Transverse colon (tissue), 4 donors: Measurements from ENCODE around the gene CPHXL2. TPM values are rescaled to one million over a fixed set of nuclear protein-coding genes. Genes with fewer than 3 reads are reported as not detected.

ENCODE experiments used
- DNase-seq: peaks from one replicate; pipeline ENCODE4 v3.0.0-alpha.2; 2019
- H3K27ac ChIP-seq, 4 donors: fragments of 200-600 bp; sonication (generic); 2 replicates each; pipeline ENCODE4 v1.5.1; 2016 to 2018; ENCODE audit warnings: inconsistent platforms in 4 of 4
- H3K27me3 ChIP-seq: fragments of 200-600 bp; sonication (generic); 2 replicates; pipeline ENCODE4 v1.5.1; 2017; ENCODE audit warnings: inconsistent platforms
- H3K36me3 ChIP-seq, 4 donors: fragments of 200-600 bp; sonication (generic); 2 replicates each; pipeline ENCODE4 v1.5.1; 2017 to 2019; ENCODE audit warnings: inconsistent platforms in 4 of 4
- H3K4me1 ChIP-seq, 4 donors: fragments of 200-600 bp; sonication (generic); 2 replicates each; pipeline ENCODE4 v1.5.1; 2017 to 2020; ENCODE audit warnings: inconsistent platforms in 4 of 4
- H3K4me3 ChIP-seq, 4 donors: fragments of 200-600 bp; sonication (generic); 1 replicate in 1 of 4; 2 replicates in 3 of 4; pipeline versions ENCODE4 v1.5.1 to v1.6.1; 2017 to 2019; ENCODE audit warnings: inconsistent platforms in 4 of 4
- H3K9me3 ChIP-seq, 2 donors: fragments of 200-600 bp; sonication (generic); 2 replicates each; pipeline ENCODE4 v1.5.1; 2017 to 2019; ENCODE audit warnings: inconsistent platforms in 2 of 2
- EP300 ChIP-seq: sonication (generic); formaldehyde crosslinking; IDR thresholded peaks from one replicate; pipeline ENCODE4 v1.6.1; 2017; ENCODE audit warnings: antibody characterized with exemption, low read depth
- POLR2A ChIP-seq: fragments of 450-650 bp; IDR thresholded peaks from one replicate; pipeline ENCODE4 v1.6.1; 2016; ENCODE audit warnings: antibody characterized with exemption, mild to moderate bottlenecking, moderate library complexity
- POLR2AphosphoS5 ChIP-seq, 3 donors: sonication (generic); formaldehyde crosslinking; IDR thresholded peaks; one replicate each; pipeline ENCODE4 v1.6.1; 2016; ENCODE audit warnings: antibody characterized with exemption in 3 of 3
- WGBS, 2 donors: methylation state at CpG; one replicate each; pipeline ENCODE4 v1.1.5; 2018; ENCODE audit warnings: low coverage in 1 of 2; 5-methylcytosine and 5-hydroxymethylcytosine counted together
- in situ Hi-C, 4 donors: fragments of 200-750 bp; cut with MboI; loops; one replicate each; pipeline versions ENCODE4 v1.15.0 to v1.15.1; 2017; ENCODE audit warnings: low sequenced_read_pairs in 3 of 4, low pct_ligation_motif_present in 1 of 4, low pct_unique_long_range_greater_than_20kb in 1 of 4
- intact Hi-C: fragments of 100-400 bp; cut with DNase I; formaldehyde crosslinking; loops from one replicate; pipeline ENCODE4 v1.15.1; 2023; ENCODE audit warnings: low total_unique reads
- total RNA-seq, 4 donors: library from RNA; depleted of rRNA; stranded (reverse); fragments of >200 nt; gene quantifications; one replicate each; pipeline ENCODE4 v1.1.0, GENCODE V29; 2016
- TF ChIP-seq, protein P1 (sequence below), 5 experiments: fragments of 200-600 bp in 3 of 5; fragments of 450-650 bp in 2 of 5; sonication (generic) in 3 of 5; IDR thresholded peaks; 1 replicate in 2 of 5; 2 replicates in 3 of 5; pipeline ENCODE4 v1.5.1; 2016 to 2017; ENCODE audit warnings: antibody characterized with exemption in 5 of 5, inconsistent platforms in 3 of 5, mild to moderate bottlenecking in 2 of 5, moderate library complexity in 1 of 5

CPHXL2 gene
- total RNA-seq, 4 donors from 2014 or later = not detected

- Histone ChIP-seq H3K36me3 (no peaks in the 10 kb centered on the region), H3K27me3 (no peaks in the 10 kb centered on the region), H3K27ac (no peak overlapping the region), H3K9me3 (peaks cover 5 to 10% of the 10 kb centered on the region in 2 donors), H3K4me1 (no peaks in the 10 kb centered on the region), H3K4me3 (no peak overlapping the region)
- DNase-seq = no peak
- TF ChIP-seq EP300 = no peak
- no peak for TF ChIP-seq POLR2AphosphoS5 (IDR thresholded peaks at IDR 0.05)
- no peak for TF ChIP-seq POLR2A
- TF ChIP-seq, protein P1, sequence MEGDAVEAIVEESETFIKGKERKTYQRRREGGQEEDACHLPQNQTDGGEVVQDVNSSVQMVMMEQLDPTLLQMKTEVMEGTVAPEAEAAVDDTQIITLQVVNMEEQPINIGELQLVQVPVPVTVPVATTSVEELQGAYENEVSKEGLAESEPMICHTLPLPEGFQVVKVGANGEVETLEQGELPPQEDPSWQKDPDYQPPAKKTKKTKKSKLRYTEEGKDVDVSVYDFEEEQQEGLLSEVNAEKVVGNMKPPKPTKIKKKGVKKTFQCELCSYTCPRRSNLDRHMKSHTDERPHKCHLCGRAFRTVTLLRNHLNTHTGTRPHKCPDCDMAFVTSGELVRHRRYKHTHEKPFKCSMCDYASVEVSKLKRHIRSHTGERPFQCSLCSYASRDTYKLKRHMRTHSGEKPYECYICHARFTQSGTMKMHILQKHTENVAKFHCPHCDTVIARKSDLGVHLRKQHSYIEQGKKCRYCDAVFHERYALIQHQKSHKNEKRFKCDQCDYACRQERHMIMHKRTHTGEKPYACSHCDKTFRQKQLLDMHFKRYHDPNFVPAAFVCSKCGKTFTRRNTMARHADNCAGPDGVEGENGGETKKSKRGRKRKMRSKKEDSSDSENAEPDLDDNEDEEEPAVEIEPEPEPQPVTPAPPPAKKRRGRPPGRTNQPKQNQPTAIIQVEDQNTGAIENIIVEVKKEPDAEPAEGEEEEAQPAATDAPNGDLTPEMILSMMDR (IDR thresholded peaks at IDR 0.05) = no peak
- intact Hi-C loops = no loop called here
- WGBS, 2 donors = 90 to 100% methylated on average over 2 of the region's 2 CpGs
- in situ Hi-C loops = no loop called here
These were observed 33.5 kb upstream of the CPHXL2 start for GRCh38 chr16:75710344-75710743.

GRCh38 chr16:75703306-75703705, 26.5 kb upstream of the CPHXL2 start:
- TF ChIP-seq EP300 = no peak
- TF ChIP-seq, protein P1 (IDR thresholded peaks at IDR 0.05) = no peak
- TF ChIP-seq POLR2A = no peak
- TF ChIP-seq POLR2AphosphoS5 (IDR thresholded peaks at IDR 0.05) = no peak
- intact Hi-C loops = no loop called here
- Histone ChIP-seq H3K27ac (no peak overlapping the region), H3K4me3 (no peak overlapping the region), H3K9me3 (no peaks in the 10 kb centered on the region), H3K27me3 (no peaks in the 10 kb centered on the region), H3K36me3 (no peaks in the 10 kb centered on the region), H3K4me1 (no peaks in the 10 kb centered on the region)
- in situ Hi-C loops = no loop called here
- DNase-seq = no peak
- 86 to 87% methylated on average over 2 to 4 of the region's 4 CpGs for WGBS, 2 donors

GRCh38 chr16:75702242-75702641, 25.4 kb upstream of the CPHXL2 start:
- WGBS, 2 donors = 62 to 83% methylated on average over 1 to 2 of the region's 2 CpGs
- no peak for DNase-seq
- Histone ChIP-seq H3K36me3 (no peaks in the 10 kb centered on the region), H3K9me3 (no peaks in the 10 kb centered on the region), H3K4me3 (no peak overlapping the region), H3K27me3 (no peaks in the 10 kb centered on the region), H3K4me1 (no peaks in the 10 kb centered on the region), H3K27ac (no peak overlapping the region)
- in situ Hi-C loops (no loop called here), intact Hi-C loops (no loop called here)
- no peak for TF ChIP-seq EP300
- TF ChIP-seq POLR2AphosphoS5 (IDR thresholded peaks at IDR 0.05) = no peak
- TF ChIP-seq, protein P1 (IDR thresholded peaks at IDR 0.05) = no peak
- TF ChIP-seq POLR2A = no peak

- no peak for DNase-seq
- no peaks in the 10 kb centered on the region for H3K27me3 ChIP-seq
- intact Hi-C loops = no loop called here
- no peaks in the 10 kb centered on the region for H3K36me3 ChIP-seq
- no peaks in the 10 kb centered on the region for H3K4me1 ChIP-seq
- no peaks in the 10 kb centered on the region for H3K9me3 ChIP-seq
- H3K27ac ChIP-seq = no peak within 1 kb of the TSS
- 79 to 89% methylated on average over 5 of the region's 5 CpGs for WGBS, 2 donors
- no peak within 1 kb of the TSS for H3K4me3 ChIP-seq
- TF ChIP-seq, protein P1 (IDR thresholded peaks at IDR 0.05) = no peak
- TF ChIP-seq EP300 = no peak
- no peak for TF ChIP-seq POLR2A
- no peak for TF ChIP-seq POLR2AphosphoS5 (IDR thresholded peaks at IDR 0.05)
- in situ Hi-C loops = no loop called here
These were observed 24.6 kb upstream of the CPHXL2 start, which contains the start of gene DUXB for GRCh38 chr16:75701361-75701760. TSS of gene DUXB (minus strand) at chr16:75701461. CDS start at chr16:75701418, 43 bp downstream.
